Right ventricle myocardium superior (tissue), 1 donor: ENCODE measurements around the gene GALNT12. TPM values are rescaled to one million over a fixed set of nuclear protein-coding genes. Genes with fewer than 3 reads are reported as not detected.
A peak's percentile ranks its signal among the peaks of the same experiment; 100 is the strongest.

Experiments
- ATAC-seq: fragments of 200-7000 bp; cut with Tn5 transposase; one replicate; pipeline ENCODE4 v1.9.1; 2020; ENCODE audit warnings: mild to moderate bottlenecking; ENCODE audit not compliant: poor library complexity
- DNase-seq: peaks from one replicate; pipeline ENCODE4 v3.0.0-alpha.2; 2020
- intact Hi-C: fragments of 100-400 bp; cut with DNase I; formaldehyde crosslinking; loops from one replicate; pipeline ENCODE4 v1.11.2; 2022
- total RNA-seq: library from RNA; stranded (reverse); fragmentation: NEBNext Ultra II Directional; extraction: Animal tissue kit (Norgen Biotek cat#: 25700); gene quantifications from one replicate; pipeline ENCODE4 v1.2.1, GENCODE V29; 2021
- donor health status: DM: no; HTN: yes; CAD: no; lungs with severe emphysema.

Gene GALNT12
- total RNA-seq, 1 donor from 2014 or later: 0.43 TPM

DNA sequence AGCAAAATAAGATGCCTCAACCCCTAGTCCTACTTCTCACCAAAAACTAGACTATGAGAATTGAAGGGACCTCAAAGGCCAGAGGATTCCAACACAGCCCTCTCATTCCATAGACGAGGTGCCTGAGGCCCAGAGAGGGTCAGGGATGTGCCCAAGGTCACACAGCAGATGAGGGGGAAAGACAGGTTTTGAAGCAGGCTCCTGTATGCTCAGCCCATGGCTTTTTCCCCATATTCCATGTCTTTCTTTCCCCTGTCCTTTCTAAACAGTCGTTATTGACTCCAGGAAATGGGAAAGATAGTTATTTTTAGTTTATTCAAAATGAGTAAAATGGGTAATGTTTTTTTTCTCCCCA, 75.1 kb downstream of the GALNT12 start:
- intact Hi-C loops: no loop called here
- no peak for DNase-seq
- ATAC-seq: no peak

DNA sequence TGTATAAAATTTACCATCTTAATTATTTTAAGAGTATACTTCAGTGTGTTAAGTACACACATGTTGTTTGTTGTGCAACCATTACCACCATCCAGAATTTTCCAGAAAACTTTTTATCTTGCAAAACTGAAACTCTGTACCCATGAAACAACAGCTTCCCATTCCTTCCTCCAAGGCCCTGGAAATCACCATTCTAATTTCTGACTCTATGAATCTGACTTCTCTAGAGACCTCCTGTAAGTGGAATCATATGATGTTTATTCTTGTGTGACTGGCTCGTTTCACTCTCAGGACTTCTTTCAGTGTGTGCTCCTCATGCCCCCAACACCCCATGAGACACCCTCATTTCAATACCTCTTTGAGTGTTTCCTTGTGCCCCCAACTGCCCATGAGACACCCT, 75.8 kb downstream of the GALNT12 start:
- DNase-seq: no peak
- intact Hi-C loops: no loop called here
- no peak for ATAC-seq

DNA sequence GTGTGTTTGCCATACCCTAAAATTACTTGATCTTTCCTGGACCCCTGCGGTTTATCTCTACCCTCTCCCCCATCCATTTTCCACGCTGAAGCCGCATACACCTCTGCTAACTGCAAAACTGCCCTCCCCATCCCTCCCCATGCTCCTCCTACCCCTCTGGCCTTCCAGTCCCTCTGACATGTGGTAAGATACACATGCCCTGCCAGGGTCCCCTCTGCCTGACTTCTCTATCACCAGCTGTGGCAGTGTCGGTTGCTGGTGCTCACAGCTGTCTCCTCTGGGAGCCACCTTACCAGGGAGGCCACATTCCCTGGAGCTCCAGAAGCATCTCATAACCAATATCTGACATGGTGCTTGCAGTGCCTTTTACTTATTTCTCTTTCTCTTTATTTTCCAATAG, 77.4 kb downstream of the GALNT12 start:
- intact Hi-C loops: no loop called here
- no peak for DNase-seq
- ATAC-seq: no peak

DNA sequence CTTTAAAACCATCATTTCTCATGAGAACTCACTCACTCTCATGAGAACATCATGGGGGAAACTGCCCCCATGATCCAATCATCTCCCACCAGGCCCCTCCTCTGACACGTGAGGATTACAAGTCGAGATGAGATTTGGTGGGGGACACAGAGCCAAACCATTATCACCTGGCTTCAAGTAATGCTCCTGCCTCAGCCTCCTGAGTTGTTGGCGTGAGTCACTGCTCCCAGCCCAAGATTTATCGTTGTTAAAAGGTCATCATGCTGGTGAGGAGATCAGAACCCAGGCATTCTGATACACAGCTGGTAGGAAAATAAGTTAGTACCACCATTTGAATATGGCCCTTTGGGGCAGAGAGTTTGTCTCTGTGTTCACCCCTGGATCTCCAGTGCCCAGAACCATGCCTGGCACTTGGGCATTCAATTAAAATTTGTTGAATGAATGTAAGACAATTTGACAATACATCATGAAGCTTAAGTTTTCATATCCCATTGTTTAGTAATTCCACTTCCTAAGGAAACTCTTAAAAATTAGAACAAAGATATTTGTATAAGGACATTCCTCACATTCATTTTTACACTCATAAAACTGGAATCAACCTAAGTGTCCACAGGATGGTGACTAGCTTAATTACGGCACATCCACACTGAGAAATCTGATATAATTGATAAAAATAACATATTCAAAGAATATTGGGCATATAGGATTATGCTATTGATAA, 78.3 kb downstream of the GALNT12 start:
- intact Hi-C loops: no loop called here
- ATAC-seq (no peak), DNase-seq (no peak)

DNA sequence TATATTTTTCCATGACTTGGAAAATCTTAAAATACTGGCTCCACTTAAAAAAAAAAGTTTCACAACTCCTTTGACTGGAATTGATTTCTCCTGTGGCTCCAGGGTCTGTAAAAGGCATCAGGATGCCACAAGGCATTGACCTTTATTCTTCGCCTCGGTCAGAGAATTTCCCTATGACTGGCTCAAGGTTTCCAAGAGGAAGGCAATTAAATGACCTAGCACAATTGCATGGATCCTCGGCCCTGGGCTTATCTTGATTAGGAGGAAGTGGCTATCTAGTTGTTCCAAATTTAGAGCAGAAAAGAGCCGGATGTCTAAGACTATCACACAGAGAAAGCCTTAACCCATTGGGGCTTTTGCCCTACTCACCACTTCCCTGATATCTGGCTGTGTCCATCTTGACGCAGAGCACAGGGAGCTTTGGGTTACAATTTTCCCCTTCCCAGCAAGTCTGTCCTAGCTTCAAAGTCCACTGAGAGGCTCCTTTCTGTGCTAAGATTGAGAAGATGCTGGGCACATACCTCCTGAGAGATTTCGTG, 79.3 kb downstream of the GALNT12 start:
- ATAC-seq (peak; percentile 41), DNase-seq (no peak)
- intact Hi-C loops: no loop called here

DNA sequence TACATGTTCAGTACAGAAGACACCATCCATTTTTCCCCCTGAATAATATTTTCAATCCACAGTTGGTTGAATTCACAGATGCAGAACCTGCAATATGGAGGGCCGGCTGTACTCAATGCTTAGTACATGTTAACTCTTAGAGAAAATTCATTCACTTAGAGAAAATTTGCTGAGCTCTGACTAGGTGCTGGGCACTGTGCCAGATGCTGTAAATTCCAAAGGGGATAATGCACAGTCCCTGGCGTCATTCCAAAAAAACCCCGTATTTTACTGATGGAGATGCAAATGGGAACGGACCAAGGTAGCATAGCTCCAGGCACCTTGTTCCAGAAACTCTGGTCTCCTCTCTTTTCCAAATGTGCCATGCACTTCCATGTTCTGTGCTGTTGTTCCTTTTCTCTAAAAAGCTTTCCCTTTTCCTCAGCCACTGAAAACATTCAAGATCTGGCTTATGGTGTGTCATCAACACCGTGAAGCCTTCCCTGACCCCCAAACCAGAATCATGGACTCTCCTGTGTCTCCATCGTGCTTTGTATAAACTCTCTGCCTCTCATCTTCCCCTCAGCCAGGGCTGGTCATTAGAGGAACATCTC, 80.5 kb downstream of the GALNT12 start:
- intact Hi-C loops: no loop called here

DNA sequence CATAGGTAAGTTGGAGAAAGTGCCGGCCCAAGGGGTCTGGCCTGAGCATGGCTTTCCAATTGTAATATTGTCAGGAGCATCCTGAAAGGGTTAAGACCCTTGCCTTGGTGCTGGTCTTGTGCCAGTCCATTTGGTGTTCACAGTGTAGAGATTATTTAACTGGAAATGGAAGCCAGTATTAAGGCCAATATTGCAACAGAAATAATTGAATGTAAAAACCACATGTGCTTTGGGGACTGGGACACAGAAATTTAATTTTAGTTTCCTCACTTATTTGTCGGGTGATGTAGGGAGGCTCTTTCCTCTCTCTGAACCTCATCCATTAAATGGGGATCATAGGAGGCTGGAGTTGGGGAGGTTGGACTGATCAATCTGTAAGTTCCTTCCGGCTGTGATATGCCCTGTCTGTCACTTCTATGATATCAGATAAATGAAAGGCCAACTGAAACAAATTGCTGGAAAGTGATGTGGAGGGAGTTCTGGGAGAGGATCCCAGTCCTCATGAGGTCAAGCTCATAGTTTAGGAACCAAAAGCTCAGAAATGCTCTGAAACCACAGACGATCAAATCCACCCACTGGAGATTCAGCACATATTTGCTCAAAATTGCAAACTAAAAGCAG, 81.4 kb downstream of the GALNT12 start:
- ATAC-seq (peak; percentile 65), DNase-seq (no peak)
- intact Hi-C loops: no loop called here

More for the DNA sequence above, 80.5 kb downstream of the GALNT12 start:
- ATAC-seq (no peak), DNase-seq (no peak)

DNA sequence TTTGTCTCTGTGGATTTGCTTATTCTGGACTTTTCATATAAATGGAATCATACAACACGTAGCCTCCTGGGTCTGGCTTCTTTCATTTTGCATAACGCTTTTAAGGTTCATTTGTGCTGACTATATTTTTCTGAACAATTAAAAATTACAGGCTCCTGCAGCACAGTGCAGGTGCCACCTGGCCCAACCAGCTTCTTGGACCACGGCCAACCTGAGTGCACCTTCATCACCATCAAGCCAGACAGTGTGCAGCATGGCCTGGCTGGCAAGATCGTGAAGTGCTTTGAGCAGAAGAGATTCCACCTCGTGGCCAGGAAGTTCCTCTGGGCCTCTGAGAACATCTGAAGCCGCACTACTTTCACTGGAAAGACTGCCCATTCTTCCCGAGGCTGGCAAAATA, 82.8 kb downstream of the GALNT12 start:
- ATAC-seq (no peak), DNase-seq (no peak)
- intact Hi-C loops: no loop called here

DNA sequence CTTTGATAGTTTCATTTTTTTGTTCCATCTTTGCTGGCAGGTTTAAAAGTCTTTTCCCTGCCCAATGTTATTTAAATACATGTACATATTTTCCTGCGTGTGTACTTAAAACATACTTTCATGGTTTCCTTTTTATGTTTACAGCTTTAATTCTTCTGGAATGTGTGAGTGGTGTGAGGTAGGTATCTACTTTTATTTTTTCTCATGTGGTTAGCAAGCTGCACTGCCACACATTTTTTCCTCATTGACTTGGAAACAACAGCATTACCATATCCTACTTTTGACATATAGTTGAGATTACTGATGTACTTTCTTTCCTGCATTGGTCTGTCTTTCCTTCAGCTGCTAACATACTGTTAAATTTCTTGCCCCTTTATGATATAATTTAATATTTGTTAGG, 84.8 kb downstream of the GALNT12 start:
- intact Hi-C loops: no loop called here
- DNase-seq (no peak), ATAC-seq (no peak)

DNA sequence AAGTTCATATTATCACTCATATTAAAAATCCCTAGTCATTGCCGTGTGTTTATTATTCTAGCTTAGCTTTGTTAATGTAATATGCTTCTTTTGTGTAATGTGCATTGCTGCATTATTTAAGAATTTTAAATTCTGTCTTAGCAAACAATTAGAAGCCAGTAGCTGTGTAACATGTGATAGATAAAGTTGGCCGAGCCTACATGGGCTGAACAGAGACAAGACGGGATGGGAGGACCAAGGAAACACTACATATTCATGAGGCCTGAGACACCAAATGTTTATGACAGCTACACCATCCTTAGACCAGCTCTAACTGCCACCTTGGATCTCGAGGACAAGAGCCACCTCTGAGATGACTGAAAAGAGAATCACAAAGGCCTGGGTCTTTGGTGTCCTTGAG, 85.2 kb downstream of the GALNT12 start:
- ATAC-seq (no peak), DNase-seq (no peak)
- intact Hi-C loops: no loop called here

DNA sequence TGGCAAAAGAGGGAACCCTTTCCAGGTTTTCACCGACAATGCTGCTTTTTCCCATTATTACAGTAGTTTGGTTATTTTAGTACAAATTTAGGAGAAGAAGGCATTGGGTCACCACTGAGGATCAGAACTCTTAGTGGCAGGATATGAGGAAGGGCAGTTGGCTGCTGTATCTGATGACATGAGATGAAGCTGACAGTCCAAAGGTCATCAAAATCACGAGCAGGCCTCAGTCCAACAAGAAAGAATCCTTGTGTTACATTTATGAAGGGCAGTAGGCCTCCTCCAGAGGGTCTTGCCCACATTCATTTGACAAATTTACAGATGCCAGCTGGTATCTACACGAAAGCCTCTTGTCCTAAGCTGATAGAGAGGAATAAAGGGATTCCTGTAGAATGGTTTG, 86.7 kb downstream of the GALNT12 start:
- ATAC-seq (no peak), DNase-seq (no peak)
- intact Hi-C loops: no loop called here

DNA sequence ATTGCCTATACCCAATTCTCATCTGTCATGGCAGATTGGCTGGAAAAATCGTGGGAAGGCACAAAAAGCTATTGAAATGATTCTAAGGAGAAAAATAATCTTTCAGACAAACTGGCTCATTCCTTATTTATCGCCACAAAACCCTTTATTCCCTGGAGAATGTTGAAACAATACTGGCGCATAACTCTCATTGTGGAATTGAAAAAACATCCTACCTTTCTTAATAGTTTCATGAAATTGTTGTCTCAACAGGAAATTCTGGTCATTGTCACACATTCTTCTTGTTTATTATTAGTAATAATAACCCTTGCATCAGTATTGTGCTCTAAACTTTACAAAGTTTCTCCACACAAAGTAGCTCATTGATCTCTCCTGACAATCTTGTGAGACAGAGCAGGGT, 87.3 kb downstream of the GALNT12 start:
- DNase-seq (no peak), ATAC-seq (no peak)
- intact Hi-C loops: no loop called here

DNA sequence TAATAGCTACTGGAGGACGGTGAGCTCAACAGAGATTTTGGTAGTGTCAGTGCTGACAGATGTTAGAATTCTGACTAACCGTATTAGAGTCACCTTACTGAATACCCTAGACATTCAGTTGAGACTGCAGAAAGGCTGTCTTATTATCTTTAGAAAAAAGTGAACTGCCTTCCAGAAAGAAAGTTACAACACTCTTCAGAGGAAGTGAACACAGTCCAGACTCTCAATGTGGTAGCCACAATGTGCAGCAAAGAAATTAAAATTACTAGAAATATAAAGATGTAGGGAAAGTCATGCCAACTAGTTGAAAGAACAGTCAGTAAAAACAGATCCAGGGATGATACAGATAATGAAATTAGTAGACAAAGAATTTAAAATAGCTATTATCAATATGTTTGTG, 89.2 kb downstream of the GALNT12 start:
- ATAC-seq (no peak), DNase-seq (no peak)
- intact Hi-C loops: no loop called here

DNA sequence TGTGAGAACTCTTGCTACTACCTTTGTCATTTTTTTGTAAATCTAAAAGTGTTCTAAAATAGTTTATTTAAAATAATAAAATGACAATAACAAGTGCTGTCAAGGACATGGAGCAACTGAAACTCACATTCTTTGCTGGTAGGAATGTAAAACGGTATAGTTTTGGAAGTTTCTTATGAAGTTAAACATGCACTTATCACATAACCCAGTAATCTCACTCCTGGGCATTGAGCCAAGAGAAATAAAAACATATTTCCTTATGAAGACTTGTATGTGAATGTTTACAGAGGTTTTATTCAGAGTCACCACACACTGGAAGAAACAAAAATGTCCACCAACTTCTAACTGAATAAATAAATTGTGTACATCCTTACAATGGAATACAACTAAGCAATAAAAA, 90.3 kb downstream of the GALNT12 start:
- DNase-seq (no peak), ATAC-seq (no peak)
- intact Hi-C loops: no loop called here

DNA sequence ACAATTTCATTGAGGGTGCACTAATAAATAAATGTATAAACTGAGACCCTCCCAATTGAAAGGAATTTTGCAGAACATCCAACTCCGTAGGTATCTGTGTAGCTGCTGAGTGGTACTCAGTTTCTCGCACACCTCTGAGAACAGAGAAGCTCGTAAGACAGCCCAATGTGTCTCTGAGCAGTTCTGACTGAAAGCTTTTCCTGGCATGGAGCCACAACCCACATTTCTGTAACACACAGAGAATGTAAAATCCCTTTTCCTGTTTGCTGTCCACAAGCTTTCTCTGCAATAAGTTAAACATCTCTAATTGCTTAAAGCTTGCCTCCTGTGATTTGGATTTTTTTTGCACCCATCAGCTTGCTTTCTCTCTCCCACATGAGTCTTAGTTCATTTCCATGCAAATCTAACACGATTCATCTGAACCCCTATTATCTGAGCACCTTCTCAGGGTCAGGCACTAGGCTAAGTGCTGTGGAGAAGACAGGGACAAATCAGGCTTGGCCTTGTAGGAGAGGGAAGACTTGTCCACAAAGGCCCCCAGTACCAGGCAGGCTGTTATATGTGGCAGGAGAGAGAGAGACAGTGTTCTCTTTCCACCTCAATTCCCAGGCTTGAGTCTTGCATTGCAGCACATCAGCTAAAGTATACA, 92.1 kb downstream of the GALNT12 start:
- intact Hi-C loops: no loop called here
- ATAC-seq (no peak), DNase-seq (no peak)

Other genes starting within 250 kb of the GALNT12 start
- 0.30 TPM for gene GABBR2, start 98.7 kb upstream of the GALNT12 start, total RNA-seq
- gene ANKS6, start 11.1 kb upstream of the GALNT12 start, total RNA-seq: 3.0 TPM
- 55.9 TPM for gene COL15A1, start 136.2 kb downstream of the GALNT12 start, total RNA-seq